Neuron (in vitro differentiated cells): Measurements from ENCODE around the gene NKAP.

Experiments
- H2AFZ ChIP-seq: one replicate; pipeline ENCODE4 v1.6.1; 2013; ENCODE audit warnings: low read depth, mild to moderate bottlenecking, inconsistent platforms, low read length, moderate library complexity
- H3K27me3 ChIP-seq: one replicate; pipeline ENCODE4 v1.6.1; 2013; ENCODE audit warnings: low read length; ENCODE audit not compliant: insufficient read depth
- H3K36me3 ChIP-seq: one replicate; pipeline ENCODE4 v1.6.1; 2013; ENCODE audit warnings: low read length; ENCODE audit not compliant: insufficient read depth
- H3K4me1 ChIP-seq: one replicate; pipeline ENCODE4 v1.6.1; 2013; ENCODE audit warnings: low read length; ENCODE audit not compliant: insufficient read depth
- H3K4me3 ChIP-seq: 2 replicates; pipeline ENCODE4 v1.5.1; 2013; ENCODE audit warnings: mild to moderate bottlenecking, low read length, moderate library complexity
- H3K9me3 ChIP-seq: one replicate; pipeline ENCODE4 v1.6.1; 2013; ENCODE audit warnings: low read length

The NKAP gene

DNA sequence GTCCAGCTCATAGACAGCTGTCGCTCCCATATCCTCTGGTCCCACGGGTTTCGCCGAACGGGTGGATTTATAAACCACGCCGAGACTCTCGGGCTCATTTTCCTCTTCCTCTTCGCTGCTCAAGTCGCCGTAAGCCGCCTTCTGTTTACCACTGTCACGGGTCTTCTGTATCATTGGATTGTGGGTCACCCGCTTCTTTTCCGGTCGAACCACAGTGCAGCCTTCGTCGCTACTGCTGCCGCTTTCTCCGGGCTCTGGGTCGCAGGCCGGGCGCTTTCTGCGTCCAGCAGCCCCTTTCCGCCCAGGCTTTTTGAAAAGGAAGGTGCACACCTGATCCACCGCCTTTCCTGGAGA, 72.3 kb downstream of the NKAP start:
- Histone ChIP-seq H2AFZ (peak overlapping the region; percentile 2), H3K9me3 (no peaks in the 10 kb centered on the region), H3K36me3 (peaks cover 4% of the 10 kb centered on the region), H3K4me1 (peaks cover 3% of the 10 kb centered on the region), H3K27me3 (no peaks in the 10 kb centered on the region), H3K4me3 (peak overlapping the region; percentile 60)
